ENCODE results near the gene NT5C2. TPM values are rescaled to one million over a fixed set of nuclear protein-coding genes. Genes with fewer than 3 reads are reported as not detected.

NT5C2 gene
- total and polyA plus RNA-seq, 2 donors (not counting 1 experiment from before 2014, with no cell fraction given) = 38.6 to 80.8 TPM

DNA sequence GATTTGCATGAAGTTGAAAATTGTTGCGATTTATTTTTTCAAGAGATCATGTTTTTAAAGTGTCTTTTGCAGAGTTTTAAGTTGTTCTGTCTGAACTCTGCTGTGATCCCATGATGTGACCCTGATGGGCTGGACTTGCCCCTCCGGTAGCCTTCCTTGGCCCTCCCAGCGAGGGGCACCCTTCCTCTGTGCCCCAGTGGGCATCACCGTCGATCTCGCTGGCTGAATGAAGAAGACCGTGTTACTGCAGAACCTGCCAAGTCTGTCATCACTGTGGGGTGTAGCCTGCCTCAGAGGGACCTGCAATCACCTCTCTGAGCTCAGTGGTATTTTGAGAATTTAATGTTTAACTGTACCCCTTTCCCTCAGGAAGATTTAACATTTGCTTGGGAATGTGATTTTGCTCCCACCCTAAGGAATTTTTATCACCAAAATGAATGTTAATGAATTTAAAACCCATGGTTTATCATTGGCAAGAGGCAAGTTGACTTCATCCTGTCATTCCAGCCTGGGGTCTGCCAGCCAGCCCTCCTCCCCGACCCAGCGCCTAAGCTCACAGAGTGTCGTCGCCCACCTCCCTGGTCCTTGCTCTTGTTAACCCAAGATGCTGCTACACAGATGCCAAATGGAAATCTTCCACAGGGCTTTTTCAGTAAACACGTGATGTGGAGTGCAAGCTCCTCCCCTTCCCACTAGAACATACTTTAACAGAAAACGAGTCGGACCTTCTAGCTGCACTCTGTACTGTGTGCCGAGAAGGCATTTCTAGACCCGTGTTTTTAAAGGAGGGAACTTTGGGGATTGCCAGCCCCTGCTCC lies 115.4 kb downstream of the NT5C2 start:
- ATAC-seq (ENCODE audit: low read depth) = no peak
- H3K27ac Mint-ChIP-seq = no peak overlapping the region

DNA sequence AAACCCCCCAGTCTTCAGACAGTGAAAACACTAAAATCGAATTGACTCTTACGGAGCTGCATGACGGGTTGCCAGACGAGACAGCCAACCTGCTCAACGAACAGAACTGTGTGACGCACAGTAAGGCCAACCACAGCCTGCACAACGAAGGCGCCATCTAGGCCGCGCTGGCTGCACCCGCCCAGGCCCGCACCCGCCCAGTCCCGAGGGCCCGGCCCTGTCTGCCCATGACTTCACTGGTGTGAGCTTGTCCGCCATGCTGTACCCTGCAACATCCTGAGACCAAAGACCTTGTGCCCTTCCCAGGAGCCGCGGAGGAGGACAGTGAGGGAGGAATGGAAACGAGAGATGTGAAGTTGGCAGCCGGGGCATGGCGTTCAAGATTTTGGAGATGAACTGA lies 116.1 kb downstream of the NT5C2 start:
- CTCF ChIA-PET = interaction anchor here (0.7 to 1.3 kb wide), 2 partner anchors 9 to 11 kb away, joined by 3 read pairs; no protein-coding TSS in a partner anchor
- ATAC-seq (ENCODE audit: low read depth) = no peak
- no peaks in the 10 kb centered on the region for H3K9me3 Mint-ChIP-seq (ENCODE audit: insufficient read depth)

More for the DNA sequence above, 115.4 kb downstream of the NT5C2 start:
- Histone ChIP-seq H3K4me3 (ENCODE audit: control extremely low read depth in 1 of 5, extremely low read depth in 1 of 5, insufficient read depth in 1 of 5, low read depth in 2 of 5, low read length in 4 of 5) (no peak overlapping the region), H3K9ac (ENCODE audit: low read length) (no peak overlapping the region), H3K79me2 (ENCODE audit: control insufficient read depth, insufficient read depth, low read length) (no peaks in the 10 kb centered on the region), H3K9me3 (ENCODE audit: control extremely low read depth in 1 of 3, control insufficient read depth in 2 of 3, insufficient read depth in 1 of 3, low read length in 2 of 3) (no peaks in the 10 kb centered on the region), H3K4me1 (ENCODE audit: control insufficient read depth in 2 of 2, insufficient read depth in 2 of 2, low read length in 2 of 2) (no peaks in the 10 kb centered on the region), H3K27me3 (replicated peaks in 1 of 4; ENCODE audit: control extremely low read depth in 1 of 4, control insufficient read depth in 3 of 4, insufficient read depth in 4 of 4, low read length in 3 of 4) (no peaks in the 10 kb centered on the region), H2AFZ (ENCODE audit: insufficient read depth, low read depth, low read length, poor library complexity, severe bottlenecking) (no peak overlapping the region), H3K4me2 (replicated peaks; ENCODE audit: low read depth, low read length, poor library complexity, severe bottlenecking) (no peak overlapping the region), H3K27ac (ENCODE audit: low read length in 2 of 2) (no peak overlapping the region), H3K36me3 (replicated peaks in 1 of 2; ENCODE audit: control extremely low read depth in 1 of 2, control insufficient read depth in 1 of 2, extremely low read depth in 1 of 2, insufficient read depth in 2 of 2, low read length in 1 of 2) (peaks cover 0 to 11% of the 10 kb centered on the region in 2 experiments), H4K20me1 (ENCODE audit: control insufficient read depth, insufficient read depth, low read length, poor library complexity, severe bottlenecking) (no peaks in the 10 kb centered on the region)
- no peaks in the 10 kb centered on the region for H3K9me3 Mint-ChIP-seq (ENCODE audit: insufficient read depth)
- no peak for DNase-seq
- TF ChIP-seq, protein P1, sequence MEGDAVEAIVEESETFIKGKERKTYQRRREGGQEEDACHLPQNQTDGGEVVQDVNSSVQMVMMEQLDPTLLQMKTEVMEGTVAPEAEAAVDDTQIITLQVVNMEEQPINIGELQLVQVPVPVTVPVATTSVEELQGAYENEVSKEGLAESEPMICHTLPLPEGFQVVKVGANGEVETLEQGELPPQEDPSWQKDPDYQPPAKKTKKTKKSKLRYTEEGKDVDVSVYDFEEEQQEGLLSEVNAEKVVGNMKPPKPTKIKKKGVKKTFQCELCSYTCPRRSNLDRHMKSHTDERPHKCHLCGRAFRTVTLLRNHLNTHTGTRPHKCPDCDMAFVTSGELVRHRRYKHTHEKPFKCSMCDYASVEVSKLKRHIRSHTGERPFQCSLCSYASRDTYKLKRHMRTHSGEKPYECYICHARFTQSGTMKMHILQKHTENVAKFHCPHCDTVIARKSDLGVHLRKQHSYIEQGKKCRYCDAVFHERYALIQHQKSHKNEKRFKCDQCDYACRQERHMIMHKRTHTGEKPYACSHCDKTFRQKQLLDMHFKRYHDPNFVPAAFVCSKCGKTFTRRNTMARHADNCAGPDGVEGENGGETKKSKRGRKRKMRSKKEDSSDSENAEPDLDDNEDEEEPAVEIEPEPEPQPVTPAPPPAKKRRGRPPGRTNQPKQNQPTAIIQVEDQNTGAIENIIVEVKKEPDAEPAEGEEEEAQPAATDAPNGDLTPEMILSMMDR (IDR thresholded peaks at IDR 0.05) = no peak
- TF ChIP-seq EZH2 (IDR thresholded peaks at IDR 0.05; ENCODE audit: borderline replicate concordance, insufficient read depth, low read depth, low read length, poor library complexity, severe bottlenecking) = no peak
- no peaks in the 10 kb centered on the region for H3K4me1 Mint-ChIP-seq
- POLR2A ChIA-PET = no interaction called here
- intact Hi-C loops (cut with micrococcal nuclease) = no loop called here
- 93% methylated on average over 16 of the region's 16 CpGs for WGBS (ENCODE audit: insufficient coverage)
- H3K27me3 Mint-ChIP-seq = no peaks in the 10 kb centered on the region
- CTCF ChIA-PET = interaction anchor here (0.7 to 1.3 kb wide), 2 partner anchors 9 to 12 kb away, joined by 3 read pairs; no protein-coding TSS in a partner anchor
- no peak overlapping the region for H3K4me3 Mint-ChIP-seq

More for the DNA sequence above, 116.1 kb downstream of the NT5C2 start:
- WGBS (ENCODE audit: insufficient coverage) = 95% methylated on average over 16 of the region's 21 CpGs
- H4K20me1 ChIP-seq (ENCODE audit: control insufficient read depth, insufficient read depth, low read length, poor library complexity, severe bottlenecking) = no peaks in the 10 kb centered on the region
- H3K79me2 ChIP-seq (ENCODE audit: control insufficient read depth, insufficient read depth, low read length) = no peaks in the 10 kb centered on the region
- Mint-ChIP-seq H3K4me1 (no peaks in the 10 kb centered on the region), H3K27ac (no peak overlapping the region), H3K27me3 (no peaks in the 10 kb centered on the region), H3K4me3 (no peak overlapping the region)
- H3K4me3 ChIP-seq (ENCODE audit: control extremely low read depth in 1 of 5, extremely low read depth in 1 of 5, insufficient read depth in 1 of 5, low read depth in 2 of 5, low read length in 4 of 5) = no peak overlapping the region
- peaks cover 0 to 11% of the 10 kb centered on the region in 2 experiments for H3K36me3 ChIP-seq (replicated peaks in 1 of 2; ENCODE audit: control extremely low read depth in 1 of 2, control insufficient read depth in 1 of 2, extremely low read depth in 1 of 2, insufficient read depth in 2 of 2, low read length in 1 of 2)
- no peak overlapping the region for H3K27ac ChIP-seq (ENCODE audit: low read length in 2 of 2)
- POLR2A ChIA-PET = no interaction called here
- no peak for DNase-seq
- H3K9ac ChIP-seq (ENCODE audit: low read length) = no peak overlapping the region
- H3K27me3 ChIP-seq (replicated peaks in 1 of 4; ENCODE audit: control extremely low read depth in 1 of 4, control insufficient read depth in 3 of 4, insufficient read depth in 4 of 4, low read length in 3 of 4) = no peaks in the 10 kb centered on the region
- H2AFZ ChIP-seq (ENCODE audit: insufficient read depth, low read depth, low read length, poor library complexity, severe bottlenecking) = no peak overlapping the region
- intact Hi-C loops (cut with micrococcal nuclease) = no loop called here
- no peaks in the 10 kb centered on the region for H3K9me3 ChIP-seq (ENCODE audit: control extremely low read depth in 1 of 3, control insufficient read depth in 2 of 3, insufficient read depth in 1 of 3, low read length in 2 of 3)
- no peak overlapping the region for H3K4me2 ChIP-seq (replicated peaks; ENCODE audit: low read depth, low read length, poor library complexity, severe bottlenecking)
- TF ChIP-seq EZH2 (IDR thresholded peaks at IDR 0.05; ENCODE audit: borderline replicate concordance, insufficient read depth, low read depth, low read length, poor library complexity, severe bottlenecking) = no peak
- TF ChIP-seq, protein P1 (IDR thresholded peaks at IDR 0.05) = no peak
- no peaks in the 10 kb centered on the region for H3K4me1 ChIP-seq (ENCODE audit: control insufficient read depth in 2 of 2, insufficient read depth in 2 of 2, low read length in 2 of 2)

Data from B cell (primary cell).